GM19452 (cell line): ENCODE results near the gene LPIN1.
"Not testable (repeated sequence)": the region's sequence is repeated elsewhere in the genome, so short reads cannot be mapped to it uniquely, and the experiment has no call there.

Experiments
- ATAC-seq: cut with Tn5 transposase; IDR thresholded peaks from one replicate; pipeline ENCODE4 v1.9.1; 2021; ENCODE audit not compliant: unreplicated experiment

LPIN1 gene

DNA sequence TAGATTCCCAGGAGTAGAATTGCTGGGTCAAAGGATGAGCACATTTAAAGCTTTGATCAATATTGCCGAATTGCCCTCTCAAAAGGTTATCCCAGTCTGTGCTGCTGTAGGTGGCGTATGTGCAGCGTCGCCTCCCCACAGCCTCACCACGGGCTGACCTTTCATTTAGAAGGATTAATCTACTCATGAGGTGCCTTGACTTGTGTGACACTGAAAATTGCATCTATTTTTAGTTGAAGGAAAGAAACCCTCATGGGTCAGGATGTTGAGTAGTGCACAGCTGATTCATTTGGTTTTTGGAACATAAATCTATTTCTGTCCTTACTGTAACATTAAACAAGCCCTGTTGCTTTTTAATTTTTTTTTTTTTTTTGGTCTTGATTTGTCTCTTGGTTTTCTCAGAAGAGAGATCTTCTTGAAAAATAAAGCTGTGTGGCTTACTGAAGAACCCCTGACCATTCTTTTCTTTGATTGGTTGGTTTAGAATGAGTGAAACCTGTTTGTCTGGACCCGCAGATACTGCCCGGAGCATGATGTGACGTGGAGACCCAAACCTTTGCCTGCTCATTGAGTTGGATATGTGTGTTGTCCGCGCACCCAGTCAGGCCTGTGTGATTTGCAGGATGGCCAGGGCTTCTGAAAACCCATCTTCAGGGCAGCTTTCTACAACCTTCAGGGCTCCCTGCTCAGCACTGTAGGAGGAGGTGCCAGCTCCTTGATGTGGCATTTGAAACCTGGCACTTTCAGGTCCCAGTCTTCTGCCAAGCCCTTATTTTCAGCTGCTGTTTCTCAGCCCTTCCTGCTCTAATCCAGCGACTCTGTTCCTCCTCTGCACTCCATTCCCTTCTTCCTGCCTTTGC lies 61.0 kb downstream of the LPIN1 start:
- ATAC-seq = no peak

- ATAC-seq = no peak
These were observed 61.6 kb downstream of the LPIN1 start for GRCh38 chr2:11808016-11808400.

DNA sequence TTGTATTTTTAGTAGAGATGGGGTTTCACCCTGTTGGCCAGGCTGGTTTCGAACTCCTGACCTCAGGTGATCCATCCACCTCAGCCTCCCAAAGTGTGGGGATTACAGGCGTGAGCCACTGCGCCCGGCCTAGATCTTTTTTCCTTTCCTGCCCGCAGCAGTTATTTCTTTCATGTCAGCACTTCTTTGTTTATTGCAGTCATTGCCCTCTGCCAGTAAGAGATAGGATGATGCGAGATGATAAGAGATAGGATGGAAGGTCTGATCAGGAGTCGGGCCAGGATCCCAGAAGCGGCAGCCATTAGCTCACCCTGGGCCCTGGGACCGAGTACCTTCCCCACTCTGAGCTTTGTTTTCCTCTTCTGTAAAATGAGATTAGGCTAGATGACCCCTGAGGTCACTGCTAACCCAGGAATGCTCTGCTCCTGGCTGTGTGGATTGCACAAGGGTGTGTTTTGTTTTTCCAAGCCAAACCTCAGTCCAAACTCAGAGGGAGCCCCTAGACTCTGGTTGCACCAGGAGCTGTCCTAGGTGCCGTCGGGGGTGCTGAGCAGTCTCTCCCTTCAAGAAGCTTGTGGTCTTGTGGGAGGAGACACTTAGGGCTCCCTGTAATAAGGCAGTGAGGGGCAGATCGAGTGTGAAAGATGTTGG lies 63.3 kb downstream of the LPIN1 start:
- ATAC-seq = no peak

DNA sequence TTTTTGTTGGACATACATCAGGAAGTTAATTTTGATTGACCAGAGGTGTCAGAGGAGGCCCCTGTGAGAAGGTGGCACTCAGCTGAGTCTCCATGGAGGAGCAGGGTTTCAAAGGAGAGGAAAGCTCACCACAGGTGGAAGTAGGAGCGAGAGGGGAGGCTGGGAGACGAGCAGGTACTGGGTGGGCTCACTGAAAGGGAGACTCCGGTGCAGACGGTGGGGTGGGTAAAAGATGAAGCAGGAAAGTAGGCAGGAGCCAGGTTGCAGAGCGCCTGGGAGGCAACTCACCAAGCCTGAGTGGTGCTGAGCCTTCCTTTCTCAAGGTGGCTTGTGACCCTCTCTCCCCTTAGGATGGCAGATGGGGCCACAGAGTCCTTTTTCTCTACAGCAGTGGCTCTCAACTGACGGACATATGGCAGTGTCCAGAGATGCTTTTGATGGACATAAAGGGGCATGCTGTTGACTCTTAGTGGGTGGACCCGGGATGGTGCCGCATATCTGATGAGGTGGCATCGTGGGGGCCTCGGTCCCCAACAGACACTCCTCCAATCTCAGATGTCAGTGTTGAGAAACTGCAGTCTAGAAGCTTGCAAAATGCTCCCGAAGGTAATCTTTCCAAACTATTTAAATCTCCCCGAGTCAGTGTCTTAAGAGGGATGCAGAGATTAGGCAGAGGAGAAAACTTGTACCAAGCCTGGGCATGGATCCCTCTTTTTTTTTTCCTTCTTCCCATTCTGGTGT lies 64.0 kb downstream of the LPIN1 start:
- ATAC-seq = no peak

- ATAC-seq = no peak
These were observed 64.7 kb downstream of the LPIN1 start for GRCh38 chr2:11811036-11811654.

DNA sequence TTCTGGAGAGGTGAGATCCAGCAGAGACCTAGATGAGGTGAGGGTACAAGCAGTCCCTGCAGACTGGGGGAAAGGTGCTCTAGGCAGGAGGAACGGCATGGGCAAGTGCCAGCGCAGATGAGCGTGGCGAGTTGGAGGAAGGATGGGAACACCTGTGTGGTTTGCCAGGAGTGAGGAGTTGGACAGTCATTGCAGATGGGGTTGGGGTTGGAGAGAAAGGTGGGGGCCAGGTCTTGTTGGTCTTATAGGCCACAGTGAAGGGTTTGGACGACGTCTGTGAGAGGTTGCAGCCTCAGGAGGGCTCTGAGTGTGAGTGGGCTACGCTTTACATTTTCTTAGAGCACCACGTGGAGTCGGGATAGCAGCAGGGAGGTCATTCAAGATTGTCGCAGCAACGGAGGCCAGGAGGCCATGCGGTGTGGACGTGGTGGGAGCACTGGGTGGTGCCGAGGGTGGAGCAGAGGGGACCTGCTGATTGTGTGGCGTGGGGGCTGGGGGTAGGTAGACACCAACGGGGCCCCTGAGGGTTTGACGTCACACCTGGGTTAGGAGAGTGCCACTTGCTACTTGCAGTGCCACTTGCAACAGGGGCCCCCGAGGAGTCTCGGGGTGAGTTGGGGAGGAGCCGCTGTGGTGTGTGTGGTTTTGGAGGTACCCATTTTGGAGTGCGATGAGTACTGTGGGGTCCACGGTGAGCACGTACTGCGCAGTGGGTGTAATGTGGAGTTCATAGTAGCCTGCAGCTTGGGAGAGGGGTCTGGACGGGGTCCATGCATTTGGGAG lies 66.2 kb downstream of the LPIN1 start:
- no peak for ATAC-seq

- not testable (repeated sequence) for ATAC-seq
These were observed 66.9 kb downstream of the LPIN1 start for GRCh38 chr2:11813345-11813744.

DNA sequence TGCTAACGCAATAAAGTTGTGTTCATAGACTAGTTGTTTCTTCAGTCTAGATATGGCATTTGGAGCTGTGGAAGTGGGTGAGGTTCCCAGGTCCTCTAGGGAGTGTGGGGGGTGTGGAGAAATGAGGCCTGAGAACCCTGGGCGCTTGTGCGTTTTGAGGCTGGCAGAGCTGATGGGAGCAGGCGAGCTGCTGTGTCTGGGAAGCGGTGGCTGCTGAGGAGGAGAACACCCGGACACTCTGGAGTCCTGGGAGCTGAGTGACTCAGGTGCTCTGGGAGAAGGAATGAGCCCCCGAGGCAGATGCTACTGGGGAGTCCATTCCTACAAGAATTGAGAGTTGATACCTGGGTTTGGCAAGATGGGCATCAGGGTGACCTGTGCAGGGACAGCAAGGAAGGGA lies 67.5 kb downstream of the LPIN1 start:
- no peak for ATAC-seq

- ATAC-seq = no peak
These were observed 68.6 kb downstream of the LPIN1 start for GRCh38 chr2:11814979-11815510.

DNA sequence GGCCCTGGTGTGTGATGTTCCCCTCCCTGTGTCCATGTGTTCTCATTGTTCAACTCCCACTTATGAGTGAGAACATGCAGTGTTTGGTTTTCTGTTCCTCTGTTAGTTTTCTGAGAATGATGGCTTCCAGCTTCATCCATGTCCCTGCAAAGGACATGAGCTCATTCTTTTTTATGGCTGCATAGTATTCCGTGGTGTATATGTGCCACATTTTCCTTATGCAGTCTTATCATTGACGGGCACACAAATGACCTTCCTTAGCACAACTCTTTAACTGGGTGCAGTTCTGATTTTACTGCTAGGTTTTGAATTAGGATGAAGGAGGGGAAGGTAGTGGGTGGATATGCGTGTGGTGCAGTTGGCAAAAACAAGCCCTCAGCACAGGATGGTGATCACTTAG lies 70.5 kb downstream of the LPIN1 start:
- ATAC-seq = not testable (repeated sequence)

DNA sequence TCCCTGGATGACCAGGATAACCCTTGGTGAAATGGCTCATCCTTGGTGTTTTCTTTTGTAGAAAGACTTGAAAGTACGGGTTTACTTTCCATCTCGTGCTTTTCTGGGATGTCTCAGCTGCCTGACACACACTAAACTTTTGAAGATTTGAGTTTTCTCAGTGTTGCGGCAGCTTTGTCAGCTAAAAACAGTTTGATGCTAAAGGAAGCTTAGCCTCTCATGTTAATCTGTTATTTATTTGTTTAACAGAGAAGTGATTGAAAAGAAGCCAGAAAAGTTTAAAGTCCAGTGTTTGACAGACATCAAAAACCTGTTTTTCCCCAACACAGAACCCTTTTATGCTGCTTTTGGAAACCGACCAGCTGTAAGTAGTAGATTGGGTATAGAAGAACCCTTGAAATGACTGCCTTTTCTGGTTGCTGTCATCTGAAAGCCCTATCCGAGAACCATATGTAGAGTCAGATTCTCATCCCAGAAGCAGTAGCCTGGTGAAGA lies 72.8 kb downstream of the LPIN1 start:
- no peak for ATAC-seq

GRCh38 chr2:11820650-11821049 lies 74.2 kb downstream of the LPIN1 start:
- no peak for ATAC-seq

DNA sequence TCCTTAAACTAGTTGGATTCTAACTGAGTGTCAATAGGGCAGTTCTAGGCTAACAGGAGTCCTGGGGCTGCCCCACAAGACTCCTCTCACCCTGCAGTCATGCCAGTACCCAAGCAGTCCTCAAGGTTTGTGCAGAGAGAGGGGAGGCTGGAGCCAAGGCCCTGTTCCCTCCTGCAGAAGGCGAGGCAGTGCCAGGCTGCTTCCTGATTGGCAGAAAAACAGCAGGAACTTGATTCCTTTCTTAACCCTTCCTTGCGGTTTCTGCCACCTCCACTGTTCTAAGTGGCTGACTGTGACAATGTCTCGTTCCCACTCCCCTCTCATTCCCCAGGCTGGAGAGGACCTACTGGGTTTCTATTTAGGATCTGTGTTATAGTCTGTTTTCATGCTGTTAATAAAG lies 75.3 kb downstream of the LPIN1 start:
- ATAC-seq = no peak

DNA sequence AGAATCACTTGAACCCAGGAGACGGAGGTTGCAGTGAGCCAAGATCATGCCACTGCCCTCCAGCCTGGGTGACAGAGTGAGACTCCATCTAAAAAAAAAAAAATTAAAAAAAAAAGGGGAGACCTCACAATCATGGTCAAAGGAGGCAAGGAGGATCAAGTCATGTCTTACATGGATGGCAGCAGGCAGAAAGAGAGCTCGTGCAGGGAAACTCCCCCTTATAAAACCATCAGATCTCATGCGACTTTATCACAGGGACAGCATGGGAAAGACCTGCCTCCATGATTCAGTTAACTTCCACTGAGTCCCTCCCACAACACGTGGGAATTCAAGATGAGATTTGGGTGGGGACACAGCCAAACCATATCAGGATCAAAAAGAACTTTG lies 75.9 kb downstream of the LPIN1 start:
- not testable (repeated sequence) for ATAC-seq

- no peak for ATAC-seq
These were observed 76.5 kb downstream of the LPIN1 start for GRCh38 chr2:11822746-11823451.

DNA sequence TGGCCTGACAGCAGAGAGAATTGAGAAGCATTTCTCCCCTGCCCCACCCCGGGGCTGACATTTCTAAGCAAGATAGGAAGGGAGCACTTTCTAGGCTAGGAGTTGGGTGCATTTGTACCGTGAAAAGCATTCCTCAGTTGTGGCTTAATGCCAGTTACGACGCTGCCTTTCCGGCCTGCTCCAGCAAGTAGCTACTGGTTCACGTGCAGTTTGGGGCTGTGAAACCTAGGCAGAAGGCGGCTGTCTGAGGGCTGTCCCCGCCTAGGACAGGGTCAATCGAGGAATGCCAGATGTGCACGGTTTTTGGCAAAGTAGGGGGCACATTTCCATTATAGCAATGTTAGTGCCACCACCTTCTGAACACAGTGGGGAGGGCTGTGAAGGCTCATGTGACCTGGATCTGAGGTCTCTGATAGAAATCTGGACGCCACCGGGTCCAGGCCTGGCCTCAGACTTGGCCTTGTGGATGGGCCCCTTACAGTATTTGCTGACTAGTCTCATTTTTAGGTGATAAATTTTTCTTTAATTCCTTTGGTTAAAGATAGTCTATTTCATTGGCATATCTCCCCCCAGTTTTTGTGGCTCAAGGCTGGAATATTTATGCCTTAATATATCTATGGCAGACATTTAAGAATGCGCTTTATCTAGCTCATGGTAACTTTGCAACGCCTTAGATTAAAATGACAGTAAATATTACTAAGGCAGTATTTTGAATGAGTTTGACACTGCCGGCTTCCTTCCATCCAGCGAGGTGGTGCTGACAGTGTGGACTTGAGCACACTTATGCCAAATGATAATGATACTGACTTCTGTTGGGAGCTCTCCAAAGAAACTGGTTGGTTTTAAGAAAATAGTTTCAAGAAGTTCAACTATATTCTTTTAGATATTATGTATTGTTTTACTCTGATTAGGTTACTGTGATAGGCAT lies 78.7 kb downstream of the LPIN1 start:
- no peak for ATAC-seq

DNA sequence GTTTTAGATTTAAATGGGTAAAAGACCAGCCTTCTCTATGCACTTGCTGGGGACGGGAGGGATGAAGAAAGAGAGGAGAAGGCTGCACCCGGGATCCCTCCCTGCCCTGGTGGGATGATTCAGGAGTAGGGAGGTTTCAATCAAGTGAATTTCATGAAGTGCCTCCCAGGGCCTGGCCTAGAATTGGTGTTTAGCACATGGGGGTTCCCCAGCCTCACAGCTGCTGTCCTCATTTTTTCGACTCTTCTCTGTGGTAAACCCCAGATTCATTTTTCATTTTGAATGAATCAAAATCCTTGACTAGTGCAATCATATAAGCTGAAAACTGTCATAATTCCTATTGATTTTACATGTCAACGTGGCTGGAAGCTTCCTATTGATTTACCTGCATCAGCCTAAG lies 81.1 kb downstream of the LPIN1 start:
- ATAC-seq = no peak

GRCh38 chr2:11828933-11829323 lies 82.5 kb downstream of the LPIN1 start:
- ATAC-seq = no peak
